ENCODE measurements around the gene EIF3B.
"Not testable (repeated sequence)": the region's sequence is repeated elsewhere in the genome, so short reads cannot be mapped to it uniquely, and the experiment has no call there.

DNA sequence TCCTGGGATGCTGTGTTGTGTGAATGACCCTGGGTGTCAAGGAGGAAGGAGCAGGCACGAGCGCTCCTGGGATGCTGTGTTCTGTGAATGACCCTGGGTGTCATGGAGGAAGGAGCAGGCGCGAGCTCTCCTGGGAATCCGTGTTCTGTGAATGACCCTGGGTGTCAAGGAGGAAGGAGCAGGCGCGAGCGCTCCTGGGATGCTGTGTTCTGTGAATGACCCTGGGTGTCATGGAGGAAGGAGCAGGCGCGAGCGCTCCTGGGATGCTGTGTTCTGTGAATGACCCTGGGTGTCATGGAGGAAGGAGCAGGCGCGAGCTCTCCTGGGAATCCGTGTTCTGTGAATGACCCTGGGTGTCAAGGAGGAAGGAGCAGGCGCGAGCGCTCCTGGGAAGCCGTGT is 22.9 kb downstream of the EIF3B start:
- TF ChIP-seq, protein P1, sequence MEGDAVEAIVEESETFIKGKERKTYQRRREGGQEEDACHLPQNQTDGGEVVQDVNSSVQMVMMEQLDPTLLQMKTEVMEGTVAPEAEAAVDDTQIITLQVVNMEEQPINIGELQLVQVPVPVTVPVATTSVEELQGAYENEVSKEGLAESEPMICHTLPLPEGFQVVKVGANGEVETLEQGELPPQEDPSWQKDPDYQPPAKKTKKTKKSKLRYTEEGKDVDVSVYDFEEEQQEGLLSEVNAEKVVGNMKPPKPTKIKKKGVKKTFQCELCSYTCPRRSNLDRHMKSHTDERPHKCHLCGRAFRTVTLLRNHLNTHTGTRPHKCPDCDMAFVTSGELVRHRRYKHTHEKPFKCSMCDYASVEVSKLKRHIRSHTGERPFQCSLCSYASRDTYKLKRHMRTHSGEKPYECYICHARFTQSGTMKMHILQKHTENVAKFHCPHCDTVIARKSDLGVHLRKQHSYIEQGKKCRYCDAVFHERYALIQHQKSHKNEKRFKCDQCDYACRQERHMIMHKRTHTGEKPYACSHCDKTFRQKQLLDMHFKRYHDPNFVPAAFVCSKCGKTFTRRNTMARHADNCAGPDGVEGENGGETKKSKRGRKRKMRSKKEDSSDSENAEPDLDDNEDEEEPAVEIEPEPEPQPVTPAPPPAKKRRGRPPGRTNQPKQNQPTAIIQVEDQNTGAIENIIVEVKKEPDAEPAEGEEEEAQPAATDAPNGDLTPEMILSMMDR (IDR thresholded peaks at IDR 0.05 in 8 of 11, conservative IDR thresholded peaks at IDR 0.05 in 3 of 11), result not testable (repeated sequence)
- TF ChIP-seq POLR2AphosphoS5 (IDR thresholded peaks at IDR 0.05), result not testable (repeated sequence)

Measured in spleen (tissue), 7 donors.